ENCODE measurements around the gene GPN1. TPM values are rescaled to one million over a fixed set of nuclear protein-coding genes. Genes with fewer than 3 reads are reported as not detected.
A peak's percentile ranks its signal among the peaks of the same experiment; 100 is the strongest.
"Not testable (repeated sequence)": the region's sequence is repeated elsewhere in the genome, so short reads cannot be mapped to it uniquely, and the experiment has no call there.

GPN1 gene
- total RNA-seq, 1 donor from 2014 or later = 63.9 TPM

DNA sequence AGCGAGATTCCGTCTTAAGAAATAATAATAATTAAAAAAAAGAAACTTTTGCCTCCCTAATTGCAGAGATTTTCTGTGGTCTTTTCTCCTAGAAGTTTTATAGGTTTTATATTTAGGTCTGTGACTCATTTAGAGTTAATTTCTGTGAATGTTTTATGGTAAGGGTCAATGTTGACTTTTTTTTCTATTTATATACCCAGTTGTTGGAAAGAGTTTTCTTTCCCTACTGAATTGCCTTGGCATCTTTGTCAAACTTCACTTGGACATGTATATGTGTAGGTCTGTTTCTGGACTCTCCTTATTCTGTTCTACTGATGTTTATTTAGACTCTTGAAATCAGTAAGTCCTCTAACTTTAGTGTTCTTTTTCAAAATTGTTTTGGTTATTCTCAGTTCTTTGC is 40.5 kb upstream of the GPN1 start:
- peaks cover 100% of the 10 kb centered on the region for H3K79me2 ChIP-seq (ENCODE audit: insufficient read depth, low read length)
- H3K9me3 ChIP-seq (ENCODE audit: insufficient read depth, low read depth, low read length) = no peaks in the 10 kb centered on the region
- H3K4me2 ChIP-seq (ENCODE audit: low read length) = peak overlapping the region; percentile 41
- H3K9ac ChIP-seq (ENCODE audit: low read length) = no peak overlapping the region
- no peak overlapping the region for H3K27ac Mint-ChIP-seq (ENCODE audit: unreplicated experiment)
- peaks cover 71% of the 10 kb centered on the region for H4K20me1 ChIP-seq (ENCODE audit: insufficient read depth, low read length)
- FAIRE-seq = no peak
- no peaks in the 10 kb centered on the region for H3K27me3 ChIP-seq (ENCODE audit: insufficient read depth, low read length)
- H3K4me3 Mint-ChIP-seq (ENCODE audit: unreplicated experiment) = no peak overlapping the region
- no peak overlapping the region for H3K4me3 ChIP-seq (ENCODE audit: insufficient read depth, low read depth, low read length)
- no peaks in the 10 kb centered on the region for H3K36me3 ChIP-seq (ENCODE audit: insufficient read depth, low read length)
- peaks cover 4% of the 10 kb centered on the region for H3K9me3 Mint-ChIP-seq (ENCODE audit: unreplicated experiment)
- peaks cover 19% of the 10 kb centered on the region for H3K4me1 ChIP-seq (ENCODE audit: insufficient read depth, low read length)
- H3K4me1 Mint-ChIP-seq (ENCODE audit: low read depth, unreplicated experiment) = peaks cover 14% of the 10 kb centered on the region
- H2AFZ ChIP-seq (ENCODE audit: low read depth, low read length) = no peak overlapping the region
- H3K27me3 Mint-ChIP-seq (ENCODE audit: low read depth, unreplicated experiment) = no peaks in the 10 kb centered on the region
- no peak for DNase-seq (ENCODE audit: low read depth)
- no peak overlapping the region for H3K27ac ChIP-seq (ENCODE audit: low read depth, low read length)
- TF ChIP-seq, protein P1, sequence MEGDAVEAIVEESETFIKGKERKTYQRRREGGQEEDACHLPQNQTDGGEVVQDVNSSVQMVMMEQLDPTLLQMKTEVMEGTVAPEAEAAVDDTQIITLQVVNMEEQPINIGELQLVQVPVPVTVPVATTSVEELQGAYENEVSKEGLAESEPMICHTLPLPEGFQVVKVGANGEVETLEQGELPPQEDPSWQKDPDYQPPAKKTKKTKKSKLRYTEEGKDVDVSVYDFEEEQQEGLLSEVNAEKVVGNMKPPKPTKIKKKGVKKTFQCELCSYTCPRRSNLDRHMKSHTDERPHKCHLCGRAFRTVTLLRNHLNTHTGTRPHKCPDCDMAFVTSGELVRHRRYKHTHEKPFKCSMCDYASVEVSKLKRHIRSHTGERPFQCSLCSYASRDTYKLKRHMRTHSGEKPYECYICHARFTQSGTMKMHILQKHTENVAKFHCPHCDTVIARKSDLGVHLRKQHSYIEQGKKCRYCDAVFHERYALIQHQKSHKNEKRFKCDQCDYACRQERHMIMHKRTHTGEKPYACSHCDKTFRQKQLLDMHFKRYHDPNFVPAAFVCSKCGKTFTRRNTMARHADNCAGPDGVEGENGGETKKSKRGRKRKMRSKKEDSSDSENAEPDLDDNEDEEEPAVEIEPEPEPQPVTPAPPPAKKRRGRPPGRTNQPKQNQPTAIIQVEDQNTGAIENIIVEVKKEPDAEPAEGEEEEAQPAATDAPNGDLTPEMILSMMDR (IDR thresholded peaks at IDR 0.05; ENCODE audit: insufficient read depth, low read depth, low read length) = no peak
- TF ChIP-seq EZH2 (IDR thresholded peaks at IDR 0.05; ENCODE audit: insufficient read depth, low read length) = no peak
- peaks cover 5% of the 10 kb centered on the region for H3K36me3 Mint-ChIP-seq (ENCODE audit: low read depth, unreplicated experiment)

GRCh38 chr2:27591745-27592144 is 37.1 kb upstream of the GPN1 start:
- H3K79me2 ChIP-seq (ENCODE audit: insufficient read depth, low read length) = peaks cover 95% of the 10 kb centered on the region
- H3K9me3 Mint-ChIP-seq (ENCODE audit: unreplicated experiment) = peaks cover 27% of the 10 kb centered on the region
- DNase-seq (ENCODE audit: low read depth) (no peak), FAIRE-seq (no peak)
- H3K27me3 ChIP-seq (ENCODE audit: insufficient read depth, low read length) = no peaks in the 10 kb centered on the region
- H3K4me1 ChIP-seq (ENCODE audit: insufficient read depth, low read length) = peaks cover 5% of the 10 kb centered on the region
- no peak overlapping the region for H2AFZ ChIP-seq (ENCODE audit: low read depth, low read length)
- no peak for TF ChIP-seq EZH2 (IDR thresholded peaks at IDR 0.05; ENCODE audit: insufficient read depth, low read length)
- TF ChIP-seq, protein P1 (IDR thresholded peaks at IDR 0.05; ENCODE audit: insufficient read depth, low read depth, low read length) = no peak
- H4K20me1 ChIP-seq (ENCODE audit: insufficient read depth, low read length) = peaks cover 60% of the 10 kb centered on the region
- no peak overlapping the region for H3K9ac ChIP-seq (ENCODE audit: low read length)
- H3K27ac Mint-ChIP-seq (ENCODE audit: unreplicated experiment) = no peak overlapping the region
- H3K4me1 Mint-ChIP-seq (ENCODE audit: low read depth, unreplicated experiment) = peaks cover 2% of the 10 kb centered on the region
- no peaks in the 10 kb centered on the region for H3K36me3 ChIP-seq (ENCODE audit: insufficient read depth, low read length)
- H3K4me3 ChIP-seq (ENCODE audit: insufficient read depth, low read depth, low read length) = no peak overlapping the region
- H3K36me3 Mint-ChIP-seq (ENCODE audit: low read depth, unreplicated experiment) = peaks cover 27% of the 10 kb centered on the region
- no peak overlapping the region for H3K4me2 ChIP-seq (ENCODE audit: low read length)
- H3K27me3 Mint-ChIP-seq (ENCODE audit: low read depth, unreplicated experiment) = no peaks in the 10 kb centered on the region
- no peak overlapping the region for H3K27ac ChIP-seq (ENCODE audit: low read depth, low read length)
- no peak overlapping the region for H3K4me3 Mint-ChIP-seq (ENCODE audit: unreplicated experiment)
- H3K9me3 ChIP-seq (ENCODE audit: insufficient read depth, low read depth, low read length) = no peaks in the 10 kb centered on the region

GRCh38 chr2:27593240-27593639 is 35.6 kb upstream of the GPN1 start:
- Histone ChIP-seq H4K20me1 (ENCODE audit: insufficient read depth, low read length) (peaks cover 63% of the 10 kb centered on the region), H3K4me2 (ENCODE audit: low read length) (no peak overlapping the region), H3K4me3 (ENCODE audit: insufficient read depth, low read depth, low read length) (no peak overlapping the region), H3K4me1 (ENCODE audit: insufficient read depth, low read length) (no peaks in the 10 kb centered on the region), H3K36me3 (ENCODE audit: insufficient read depth, low read length) (no peaks in the 10 kb centered on the region), H2AFZ (ENCODE audit: low read depth, low read length) (no peak overlapping the region), H3K9ac (ENCODE audit: low read length) (no peak overlapping the region), H3K79me2 (ENCODE audit: insufficient read depth, low read length) (peaks cover 95% of the 10 kb centered on the region), H3K27ac (ENCODE audit: low read depth, low read length) (no peak overlapping the region), H3K27me3 (ENCODE audit: insufficient read depth, low read length) (no peaks in the 10 kb centered on the region), H3K9me3 (ENCODE audit: insufficient read depth, low read depth, low read length) (no peaks in the 10 kb centered on the region)
- DNase-seq (ENCODE audit: low read depth) = no peak
- FAIRE-seq = no peak
- H3K36me3 Mint-ChIP-seq (ENCODE audit: low read depth, unreplicated experiment) = peaks cover 30% of the 10 kb centered on the region
- H3K4me3 Mint-ChIP-seq (ENCODE audit: unreplicated experiment) = no peak overlapping the region
- no peak overlapping the region for H3K27ac Mint-ChIP-seq (ENCODE audit: unreplicated experiment)
- H3K9me3 Mint-ChIP-seq (ENCODE audit: unreplicated experiment) = peaks cover 27% of the 10 kb centered on the region
- no peaks in the 10 kb centered on the region for H3K27me3 Mint-ChIP-seq (ENCODE audit: low read depth, unreplicated experiment)
- TF ChIP-seq, protein P1 (IDR thresholded peaks at IDR 0.05; ENCODE audit: insufficient read depth, low read depth, low read length) = no peak
- no peak for TF ChIP-seq EZH2 (IDR thresholded peaks at IDR 0.05; ENCODE audit: insufficient read depth, low read length)
- H3K4me1 Mint-ChIP-seq (ENCODE audit: low read depth, unreplicated experiment) = no peaks in the 10 kb centered on the region

- H3K9me3 ChIP-seq (ENCODE audit: insufficient read depth, low read depth, low read length); H3K27me3 Mint-ChIP-seq (ENCODE audit: low read depth, unreplicated experiment): not testable (repeated sequence)
Measured at GRCh38 chr2:27594020-27594703, 34.7 kb upstream of the GPN1 start.

More at GRCh38 chr2:27594020-27594703, 34.7 kb upstream of the GPN1 start:
- not testable (repeated sequence) for H3K9ac ChIP-seq (ENCODE audit: low read length); H3K4me1 ChIP-seq (ENCODE audit: insufficient read depth, low read length); H3K4me1 Mint-ChIP-seq (ENCODE audit: low read depth, unreplicated experiment); H3K4me3 Mint-ChIP-seq (ENCODE audit: unreplicated experiment); H3K27ac ChIP-seq (ENCODE audit: low read depth, low read length); H3K27ac Mint-ChIP-seq (ENCODE audit: unreplicated experiment); H3K4me2 ChIP-seq (ENCODE audit: low read length); H3K36me3 ChIP-seq (ENCODE audit: insufficient read depth, low read length); H3K27me3 ChIP-seq (ENCODE audit: insufficient read depth, low read length); H3K4me3 ChIP-seq (ENCODE audit: insufficient read depth, low read depth, low read length); FAIRE-seq; H2AFZ ChIP-seq (ENCODE audit: low read depth, low read length); DNase-seq (ENCODE audit: low read depth)
- Mint-ChIP-seq H3K9me3 (ENCODE audit: unreplicated experiment) (peaks cover 27% of the 10 kb centered on the region), H3K36me3 (ENCODE audit: low read depth, unreplicated experiment) (peaks cover 33% of the 10 kb centered on the region)
- Histone ChIP-seq H3K79me2 (ENCODE audit: insufficient read depth, low read length) (peaks cover 95% of the 10 kb centered on the region), H4K20me1 (ENCODE audit: insufficient read depth, low read length) (peaks cover 67% of the 10 kb centered on the region)
